Activated T-helper 1 cell treated with anti-CD3 and anti-CD28 coated beads, Interleukin-12 subunit alpha, Interleukin-12 subunit beta, Interleukin-2, Interleukin-4 antibody, amounts not matched to agents 30 ng/mL and 10 ng/mL and 1 ng/mL, durations not matched to agents 14 hours and 24 hours and 36 hours (primary cell): ENCODE measurements around the gene SAMD11. TPM values are rescaled to one million over a fixed set of nuclear protein-coding genes. Genes with fewer than 3 reads are reported as not detected.

Experiments
- DNase-seq: peaks from one replicate; pipeline ENCODE4 v3.0.0; 2021; ENCODE audit warnings: low spot score
- H3K27ac Mint-ChIP-seq: one replicate; pipeline ENCODE4 v1.8.0; 2021; ENCODE audit warnings: mild to moderate bottlenecking, mixed read lengths
- H3K27me3 Mint-ChIP-seq: one replicate; pipeline ENCODE4 v1.8.0; 2022; ENCODE audit warnings: mild to moderate bottlenecking, moderate library complexity, mixed read lengths; ENCODE audit not compliant: insufficient read depth
- H3K36me3 Mint-ChIP-seq: one replicate; pipeline ENCODE4 v1.8.0; 2021; ENCODE audit warnings: low read depth, mixed read lengths
- H3K4me1 Mint-ChIP-seq: one replicate; pipeline ENCODE4 v1.8.0; 2021; ENCODE audit warnings: low read depth, mixed read lengths
- H3K4me3 Mint-ChIP-seq: one replicate; pipeline ENCODE4 v1.8.0; 2021; ENCODE audit warnings: mild to moderate bottlenecking, moderate library complexity, mixed read lengths
- H3K9me3 Mint-ChIP-seq: one replicate; pipeline ENCODE4 v1.8.0; 2021; ENCODE audit warnings: mixed read lengths
- intact Hi-C: fragments of 100-400 bp; cut with micrococcal nuclease; formaldehyde crosslinking; loops from one replicate; pipeline ENCODE4 v1.15.1; 2024
- total RNA-seq: library from RNA; stranded (reverse); gene quantifications from 2 replicates; pipeline ENCODE4 v1.2.3, GENCODE V29; 2022

SAMD11 gene
- total RNA-seq, 1 donor from 2014 or later = not detected

- Mint-ChIP-seq H3K27me3 (no peaks in the 10 kb centered on the region), H3K36me3 (peaks cover 41% of the 10 kb centered on the region), H3K4me3 (no peak overlapping the region), H3K4me1 (no peaks in the 10 kb centered on the region), H3K9me3 (no peaks in the 10 kb centered on the region), H3K27ac (no peak overlapping the region)
- DNase-seq = no peak
- intact Hi-C loops = no loop called here
These were observed 28.5 kb downstream of the SAMD11 start for GRCh38 chr1:952201-952600.

- Mint-ChIP-seq H3K9me3 (no peaks in the 10 kb centered on the region), H3K4me1 (peaks cover 4% of the 10 kb centered on the region), H3K36me3 (peaks cover 41% of the 10 kb centered on the region), H3K4me3 (no peak overlapping the region), H3K27me3 (no peaks in the 10 kb centered on the region), H3K27ac (no peak overlapping the region)
- intact Hi-C loops = no loop called here
- DNase-seq = no peak
These were observed 28.9 kb downstream of the SAMD11 start for GRCh38 chr1:952603-953002.

- Mint-ChIP-seq H3K4me1 (peaks cover 7% of the 10 kb centered on the region), H3K4me3 (no peak overlapping the region), H3K27me3 (no peaks in the 10 kb centered on the region), H3K9me3 (no peaks in the 10 kb centered on the region), H3K36me3 (peaks cover 41% of the 10 kb centered on the region), H3K27ac (no peak overlapping the region)
- DNase-seq = no peak
- intact Hi-C loops = no loop called here
These were observed 30.0 kb downstream of the SAMD11 start for GRCh38 chr1:953524-954320.

- no peak overlapping the region for H3K27ac Mint-ChIP-seq
- intact Hi-C loops = loop anchor here (5.0 kb wide), 2 partner anchors 53 to 352 kb away; partner anchors contain the start of genes ACAP3 and PUSL1
- peaks cover 7% of the 10 kb centered on the region for H3K4me1 Mint-ChIP-seq
- no peaks in the 10 kb centered on the region for H3K9me3 Mint-ChIP-seq
- DNase-seq = no peak
- H3K4me3 Mint-ChIP-seq = no peak overlapping the region
- H3K27me3 Mint-ChIP-seq = no peaks in the 10 kb centered on the region
- peaks cover 36% of the 10 kb centered on the region for H3K36me3 Mint-ChIP-seq
These were observed 31.2 kb downstream of the SAMD11 start for GRCh38 chr1:954927-955326.

- intact Hi-C loops = loop anchor here (5.0 kb wide), 2 partner anchors 53 to 352 kb away; partner anchors contain the start of genes ACAP3 and PUSL1
- no peak for DNase-seq
- H3K27ac Mint-ChIP-seq = no peak overlapping the region
- H3K36me3 Mint-ChIP-seq = peaks cover 32% of the 10 kb centered on the region
- no peak overlapping the region for H3K4me3 Mint-ChIP-seq
- H3K4me1 Mint-ChIP-seq = peaks cover 7% of the 10 kb centered on the region
- no peaks in the 10 kb centered on the region for H3K9me3 Mint-ChIP-seq
- peaks cover 2% of the 10 kb centered on the region for H3K27me3 Mint-ChIP-seq
These were observed 31.8 kb downstream of the SAMD11 start for GRCh38 chr1:955474-955873.

- intact Hi-C loops = loop anchor here (5.0 kb wide), 2 partner anchors 54 to 351 kb away; partner anchors contain the start of genes ACAP3 and PUSL1
- Mint-ChIP-seq H3K27ac (no peak overlapping the region), H3K9me3 (no peaks in the 10 kb centered on the region), H3K4me1 (peaks cover 7% of the 10 kb centered on the region), H3K27me3 (peaks cover 2% of the 10 kb centered on the region), H3K4me3 (no peak overlapping the region), H3K36me3 (peaks cover 24% of the 10 kb centered on the region)
- no peak for DNase-seq
These were observed 32.9 kb downstream of the SAMD11 start for GRCh38 chr1:956636-957035.

- H3K4me3 Mint-ChIP-seq = peak within 1 kb of the TSS; percentile 97
- no peaks in the 10 kb centered on the region for H3K9me3 Mint-ChIP-seq
- H3K36me3 Mint-ChIP-seq = peaks cover 16% of the 10 kb centered on the region
- H3K27ac Mint-ChIP-seq = peak within 1 kb of the TSS; percentile 79
- H3K27me3 Mint-ChIP-seq = peaks cover 2% of the 10 kb centered on the region
- peak; percentile 88 for DNase-seq
- intact Hi-C loops = loop anchor here (1.0 to 5.0 kb wide), 3 partner anchors 8 to 348 kb away; partner anchors contain the start of genes ACAP3 and PUSL1
- H3K4me1 Mint-ChIP-seq = peaks cover 7% of the 10 kb centered on the region
These were observed 35.4 kb downstream of the SAMD11 start, which contains the start of gene NOC2L for GRCh38 chr1:958823-959730. Gene NOC2L (minus strand): TSS chr1:959256. CDS start chr1:959240, 16 bp downstream.

- Mint-ChIP-seq H3K4me1 (peaks cover 7% of the 10 kb centered on the region), H3K27ac (peak overlapping the region; percentile 40), H3K36me3 (peaks cover 11% of the 10 kb centered on the region), H3K4me3 (peak overlapping the region; percentile 97), H3K27me3 (peaks cover 2% of the 10 kb centered on the region), H3K9me3 (no peaks in the 10 kb centered on the region)
- DNase-seq = no peak
- intact Hi-C loops = loop anchor here (1.0 to 5.0 kb wide), 4 partner anchors 7 to 347 kb away; partner anchors contain the start of genes ACAP3 and PUSL1
These were observed 36.1 kb downstream of the SAMD11 start for GRCh38 chr1:959731-960362.

- peak within 1 kb of the TSS; percentile 97 for H3K4me3 Mint-ChIP-seq
- H3K27ac Mint-ChIP-seq = peak within 1 kb of the TSS; percentile 40
- H3K4me1 Mint-ChIP-seq = peaks cover 7% of the 10 kb centered on the region
- DNase-seq = peak; percentile 77
- no peaks in the 10 kb centered on the region for H3K9me3 Mint-ChIP-seq
- intact Hi-C loops = loop anchor here (1.0 kb wide), 1 partner anchor 99 kb away; no protein-coding TSS in a partner anchor
- H3K27me3 Mint-ChIP-seq = peaks cover 2% of the 10 kb centered on the region
- H3K36me3 Mint-ChIP-seq = peaks cover 5% of the 10 kb centered on the region
These were observed 36.8 kb downstream of the SAMD11 start, which contains the start of gene KLHL17 for GRCh38 chr1:960363-961131. Gene KLHL17 (plus strand): TSS chr1:960584. CDS start chr1:960694, 110 bp downstream.

GRCh38 chr1:961132-961669 is 37.5 kb downstream of the SAMD11 start:
- Mint-ChIP-seq H3K36me3 (peaks cover 5% of the 10 kb centered on the region), H3K4me3 (peak overlapping the region; percentile 74), H3K27ac (no peak overlapping the region), H3K4me1 (peaks cover 7% of the 10 kb centered on the region), H3K27me3 (peaks cover 2% of the 10 kb centered on the region), H3K9me3 (no peaks in the 10 kb centered on the region)
- no peak for DNase-seq
- intact Hi-C loops = no loop called here

- Mint-ChIP-seq H3K27me3 (peaks cover 2% of the 10 kb centered on the region), H3K27ac (peak overlapping the region; percentile 44), H3K4me1 (peaks cover 3% of the 10 kb centered on the region), H3K4me3 (peak overlapping the region; percentile 74), H3K36me3 (peaks cover 1% of the 10 kb centered on the region), H3K9me3 (no peaks in the 10 kb centered on the region)
- intact Hi-C loops = no loop called here
- no peak for DNase-seq
These were observed 38.9 kb downstream of the SAMD11 start for GRCh38 chr1:962381-963300.
